GM12872 (cell line): ENCODE results near the gene SPAG5.

Experiments used
- CTCF ChIP-seq: IDR thresholded peaks from 3 replicates; pipeline ENCODE4 v1.5.1; 2011; ENCODE audit warnings: low read depth, mild to moderate bottlenecking, low read length, moderate library complexity; ENCODE audit not compliant: insufficient read depth

Gene SPAG5

GRCh38 chr17:28634206-28634865 lies 35.5 kb upstream of the SPAG5 start:
- TF ChIP-seq CTCF, result no peak

GRCh38 chr17:28626818-28627217 lies 28.0 kb upstream of the SPAG5 start:
- TF ChIP-seq CTCF, result no peak

GRCh38 chr17:28624148-28624547 lies 25.3 kb upstream of the SPAG5 start:
- no peak for TF ChIP-seq CTCF

- TF ChIP-seq CTCF, result no peak
Measured at GRCh38 chr17:28623696-28624095, 24.9 kb upstream of the SPAG5 start.

GRCh38 chr17:28622186-28622585 lies 23.4 kb upstream of the SPAG5 start:
- TF ChIP-seq CTCF, result no peak

- no peak for TF ChIP-seq CTCF
Measured at GRCh38 chr17:28620010-28620409, 21.2 kb upstream of the SPAG5 start.

GRCh38 chr17:28618464-28618863 lies 19.6 kb upstream of the SPAG5 start:
- no peak for TF ChIP-seq CTCF
